Kidney epithelial cell (primary cell): Measurements from ENCODE around the gene STXBP5. TPM values are rescaled to one million over a fixed set of nuclear protein-coding genes. Genes with fewer than 3 reads are reported as not detected.

Source experiments
- DNase-seq: peaks from one replicate; pipeline ENCODE4 v3.0.0-alpha.2; 2010; ENCODE audit warnings: low read depth
- H3K27me3 ChIP-seq: 2 replicates; pipeline ENCODE4 v1.6.0; 2011; ENCODE audit warnings: low read length; ENCODE audit not compliant: control insufficient read depth, insufficient read depth
- H3K36me3 ChIP-seq: 2 replicates; pipeline ENCODE4 v1.5.1; 2011; ENCODE audit warnings: low read length; ENCODE audit not compliant: control insufficient read depth, insufficient read depth
- H3K4me3 ChIP-seq: 2 replicates; pipeline ENCODE4 v1.5.1; 2011; ENCODE audit warnings: low read depth, mild to moderate bottlenecking, control low read depth, low read length
- CTCF ChIP-seq: IDR thresholded peaks from 2 replicates; pipeline ENCODE4 v1.5.1; 2011; ENCODE audit warnings: mild to moderate bottlenecking, moderate library complexity, low read length, control low read depth, inconsistent platforms; ENCODE audit not compliant: insufficient read depth, poor library complexity, severe bottlenecking
- total RNA-seq: library from RNA; depleted of rRNA; stranded (reverse); fragments of >200 nt; gene quantifications from 2 replicates; pipeline ENCODE4 v1.2.3, GENCODE V29; 2015

The STXBP5 gene
- total RNA-seq, 1 donor from 2014 or later = 15.8 TPM

- H3K27me3 ChIP-seq = no peaks in the 10 kb centered on the region
- H3K36me3 ChIP-seq = no peaks in the 10 kb centered on the region
- no peak for TF ChIP-seq CTCF
- peak; percentile 10 for DNase-seq
- no peak overlapping the region for H3K4me3 ChIP-seq
These were observed 137.3 kb downstream of the STXBP5 start for GRCh38 chr6:147341486-147341885.

GRCh38 chr6:147345902-147346301 lies 141.7 kb downstream of the STXBP5 start:
- DNase-seq = no peak
- H3K27me3 ChIP-seq = no peaks in the 10 kb centered on the region
- TF ChIP-seq CTCF = no peak
- no peak overlapping the region for H3K4me3 ChIP-seq
- no peaks in the 10 kb centered on the region for H3K36me3 ChIP-seq

- no peak for DNase-seq
- no peaks in the 10 kb centered on the region for H3K36me3 ChIP-seq
- TF ChIP-seq CTCF = no peak
These were observed 143.1 kb downstream of the STXBP5 start for GRCh38 chr6:147347179-147347881.

DNA sequence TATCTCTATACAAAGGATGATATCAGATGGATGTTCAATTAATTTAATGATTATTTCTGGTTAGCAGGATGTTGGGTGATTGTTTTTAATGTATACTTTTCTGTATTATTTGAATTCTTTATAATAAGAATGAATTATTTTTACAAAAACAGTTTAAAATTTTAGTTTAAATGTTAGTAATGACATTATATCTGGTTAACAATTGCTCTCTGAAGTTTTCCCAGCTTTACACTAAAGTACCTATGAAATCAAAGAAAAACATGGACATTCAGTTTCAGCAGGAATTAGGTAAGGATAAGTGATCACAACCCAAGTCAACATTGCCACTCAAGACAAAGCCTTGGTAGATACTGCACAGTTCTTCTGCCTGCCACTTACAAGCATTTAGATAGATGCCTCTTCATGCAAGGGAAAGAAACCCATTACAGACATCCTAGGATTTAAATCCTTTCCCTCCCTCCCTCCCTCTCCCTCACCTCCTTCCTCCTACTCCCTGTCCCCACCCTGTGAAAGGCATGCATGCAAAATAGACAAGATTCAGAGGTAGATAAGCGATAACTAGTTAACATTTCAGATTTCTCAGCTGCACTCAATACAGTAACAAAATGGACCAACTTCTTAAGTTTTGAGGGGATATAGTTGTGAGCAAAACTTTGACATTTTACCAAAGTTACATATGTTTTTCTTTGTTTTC lies 143.8 kb downstream of the STXBP5 start:
- no peak overlapping the region for H3K4me3 ChIP-seq
- H3K27me3 ChIP-seq = no peaks in the 10 kb centered on the region
- no peaks in the 10 kb centered on the region for H3K36me3 ChIP-seq
- TF ChIP-seq CTCF = no peak
- DNase-seq = no peak

More at GRCh38 chr6:147347179-147347881, 143.1 kb downstream of the STXBP5 start:
- H3K27me3 ChIP-seq = no peaks in the 10 kb centered on the region
- no peak overlapping the region for H3K4me3 ChIP-seq

DNA sequence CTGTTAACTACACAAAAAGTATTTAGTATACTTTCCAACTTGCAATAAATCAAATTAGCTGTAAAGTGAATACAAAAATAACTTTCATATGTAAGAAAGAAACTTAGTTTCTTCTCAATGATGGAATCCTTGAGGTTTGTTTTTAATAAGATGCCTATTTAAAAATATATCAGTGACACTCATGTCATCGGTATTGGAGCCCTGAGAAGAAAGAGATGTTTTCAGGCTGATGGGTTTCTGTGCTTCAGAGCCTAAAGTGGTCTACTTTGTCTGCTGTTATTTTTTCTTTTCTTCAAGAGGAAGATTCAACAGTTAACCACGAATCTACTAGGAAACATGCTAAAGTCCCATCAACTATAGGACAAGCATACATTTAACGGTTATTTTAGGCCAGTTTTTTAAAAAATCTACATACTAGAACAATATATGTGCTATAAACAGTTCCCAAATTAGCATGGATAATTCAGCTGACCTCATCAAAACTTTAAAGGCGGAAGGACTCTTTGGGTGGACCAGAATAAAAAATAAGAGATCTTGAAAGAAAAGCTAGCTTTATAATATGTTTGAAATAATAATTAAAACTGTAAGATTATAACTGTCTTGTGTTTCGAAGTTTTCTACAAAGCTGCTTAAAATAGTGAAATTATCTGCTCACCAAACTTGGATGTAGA lies 157.2 kb downstream of the STXBP5 start:
- Histone ChIP-seq H3K4me3 (no peak overlapping the region), H3K36me3 (no peaks in the 10 kb centered on the region)

More for the DNA sequence above, 157.2 kb downstream of the STXBP5 start:
- H3K27me3 ChIP-seq = no peaks in the 10 kb centered on the region
- no peak for DNase-seq
- no peak for TF ChIP-seq CTCF
